Loucy (cell line): ENCODE results near the gene FRMD4A.

ENCODE experiments used
- CTCF ChIP-seq: fragments of 200-600 bp; sonication (generic); conservative IDR thresholded peaks from 2 replicates; pipeline ENCODE4 v1.5.1; 2014; ENCODE audit warnings: mild to moderate bottlenecking, antibody characterized with exemption, low read length
- EZH2phosphoT487 ChIP-seq: fragments of 200-600 bp; IDR thresholded peaks from 2 replicates; pipeline ENCODE4 v1.6.1; 2018; ENCODE audit warnings: antibody characterized with exemption, mild to moderate bottlenecking, moderate library complexity, borderline replicate concordance

DNA sequence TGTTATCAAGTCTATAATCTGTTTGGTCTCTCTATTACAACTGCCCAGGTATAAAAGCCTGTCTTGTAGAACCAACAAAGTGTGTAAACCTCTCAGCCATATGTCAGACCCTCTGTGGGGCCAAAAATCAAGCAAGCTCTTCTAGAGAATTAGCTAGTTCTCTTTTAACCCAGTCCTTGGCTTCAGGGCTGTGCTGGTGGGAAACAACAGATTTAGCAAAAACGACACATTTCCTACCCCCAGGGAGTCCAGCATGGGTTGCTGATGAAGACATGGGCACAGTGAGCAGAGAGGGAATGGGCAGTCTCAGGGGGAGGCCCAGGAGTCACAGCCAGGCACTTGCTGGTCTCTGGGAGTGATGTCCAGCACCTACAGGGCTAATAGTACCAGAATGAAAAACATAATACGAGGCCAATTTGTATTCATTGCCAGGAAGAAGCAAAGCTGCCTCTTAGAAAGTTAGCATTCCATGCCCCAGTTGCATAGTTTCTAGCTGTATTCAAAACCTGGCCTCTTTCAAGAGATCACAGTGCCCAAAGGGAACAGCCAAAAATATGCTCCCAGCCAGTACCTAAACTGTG lies 80.1 kb downstream of the FRMD4A start:
- TF ChIP-seq CTCF (no peak), EZH2phosphoT487 (no peak)
